Lower lobe of right lung (tissue), 2 donors: Measurements from ENCODE around the gene PNKD. TPM values are rescaled to one million over a fixed set of nuclear protein-coding genes. Genes with fewer than 3 reads are reported as not detected.

Experiments
- ATAC-seq, 2 donors: fragments of 200-7000 bp; cut with Tn5 transposase; one replicate each; pipeline ENCODE4 v1.9.1; 2020 to 2022; ENCODE audit warnings: mild to moderate bottlenecking in 2 of 2, moderate library complexity in 2 of 2
- DNase-seq: peaks from one replicate; pipeline ENCODE4 v3.0.0-alpha.2; 2020
- H3K27ac ChIP-seq: fragments of 200-600 bp; one replicate; pipeline ENCODE4 v1.8.0; 2022
- H3K27me3 ChIP-seq: fragments of 200-600 bp; one replicate; pipeline ENCODE4 v1.8.0; 2022; ENCODE audit warnings: low read depth
- H3K36me3 ChIP-seq: fragments of 200-600 bp; one replicate; pipeline ENCODE4 v1.8.0; 2022; ENCODE audit warnings: mild to moderate bottlenecking
- H3K4me1 ChIP-seq: fragments of 200-600 bp; one replicate; pipeline ENCODE4 v1.8.0; 2022
- H3K4me3 ChIP-seq: fragments of 200-600 bp; one replicate; pipeline ENCODE4 v1.8.0; 2022; ENCODE audit warnings: mild to moderate bottlenecking
- H3K9me3 ChIP-seq: fragments of 200-600 bp; one replicate; pipeline ENCODE4 v1.8.0; 2022
- CTCF ChIP-seq: fragments of 200-600 bp; IDR thresholded peaks from one replicate; pipeline ENCODE4 v1.8.0; 2022; ENCODE audit warnings: antibody characterized with exemption, mild to moderate bottlenecking
- intact Hi-C: fragments of 100-400 bp; cut with DNase I; formaldehyde crosslinking; loops from one replicate; pipeline ENCODE4 v1.11.0; 2022
- total RNA-seq: library from RNA; stranded (reverse); fragmentation: NEBNext Ultra II Directional; extraction: Animal tissue kit (Norgen Biotek cat#: 25700); gene quantifications from one replicate; pipeline ENCODE4 v1.2.1, GENCODE V29; 2021
- donor health status: DM: no; HTN: yes; CAD: no; lungs with severe emphysema.

PNKD gene
- total RNA-seq, 1 donor from 2014 or later: 65.8 TPM

GRCh38 chr2:218245214-218245613 lies 25.1 kb upstream of the PNKD start:
- ATAC-seq (peak; percentile 71 to 80), DNase-seq (no peak)
- intact Hi-C loops: no loop called here
- Histone ChIP-seq H3K36me3 (peaks cover 100% of the 10 kb centered on the region), H3K9me3 (no peaks in the 10 kb centered on the region), H3K27ac (no peak overlapping the region), H3K4me1 (peaks cover 8% of the 10 kb centered on the region), H3K27me3 (no peaks in the 10 kb centered on the region), H3K4me3 (no peak overlapping the region)
- no peak for TF ChIP-seq CTCF

GRCh38 chr2:218249691-218250090 lies 20.6 kb upstream of the PNKD start:
- TF ChIP-seq CTCF: no peak
- Histone ChIP-seq H3K36me3 (peaks cover 100% of the 10 kb centered on the region), H3K27ac (no peak overlapping the region), H3K4me3 (no peak overlapping the region), H3K4me1 (peaks cover 1% of the 10 kb centered on the region), H3K9me3 (no peaks in the 10 kb centered on the region), H3K27me3 (no peaks in the 10 kb centered on the region)
- ATAC-seq (no peak), DNase-seq (no peak)
- intact Hi-C loops: no loop called here

- Histone ChIP-seq H3K36me3 (peaks cover 94% of the 10 kb centered on the region), H3K27ac (no peak overlapping the region), H3K4me3 (no peak overlapping the region), H3K27me3 (no peaks in the 10 kb centered on the region), H3K9me3 (no peaks in the 10 kb centered on the region), H3K4me1 (peaks cover 11% of the 10 kb centered on the region)
- DNase-seq: no peak
- no peak for TF ChIP-seq CTCF
- no peak for ATAC-seq
- intact Hi-C loops: no loop called here
Measured at GRCh38 chr2:218252509-218253231, 17.6 kb upstream of the PNKD start.

DNA sequence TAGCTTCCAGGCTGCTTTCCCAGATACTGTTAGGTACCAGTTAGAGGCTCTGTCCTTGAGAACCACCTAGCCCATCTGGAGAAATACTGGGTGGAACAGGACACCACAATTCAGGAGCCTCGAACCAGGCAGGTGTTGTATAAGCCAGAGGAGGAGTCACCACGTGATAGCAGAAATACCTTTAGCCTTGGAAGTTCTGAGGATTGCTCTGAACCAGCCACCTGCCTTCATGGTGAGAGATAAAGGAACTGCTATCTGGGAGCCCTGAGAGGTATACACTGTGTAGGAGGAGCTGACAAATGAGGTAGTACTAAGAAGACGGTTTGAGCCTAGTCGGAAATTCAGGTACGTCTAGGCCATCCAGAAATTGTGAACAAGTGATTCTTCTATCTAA lies 17.1 kb upstream of the PNKD start:
- ATAC-seq: no peak
- no peak for TF ChIP-seq CTCF
- H3K36me3 ChIP-seq: peaks cover 88% of the 10 kb centered on the region

DNA sequence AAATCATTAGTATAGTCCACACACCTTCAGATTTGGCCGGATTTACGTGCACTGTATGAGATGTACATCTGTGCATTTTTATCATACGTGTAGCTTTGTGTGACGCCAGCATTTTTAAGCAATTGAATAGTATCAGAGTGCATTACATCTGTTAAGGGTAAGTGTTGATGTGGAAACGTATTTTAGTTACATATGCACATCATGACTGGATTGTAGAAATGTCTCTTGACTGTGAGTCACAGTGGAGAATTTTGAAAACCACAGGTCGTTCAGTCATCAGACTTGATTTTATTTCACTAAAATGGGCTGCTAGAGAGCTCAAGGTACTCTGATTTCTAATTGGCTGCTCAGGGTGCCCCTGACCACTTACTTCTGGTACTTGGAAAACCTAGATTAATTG lies 14.9 kb upstream of the PNKD start:
- peaks cover 36% of the 10 kb centered on the region for H3K4me1 ChIP-seq
- TF ChIP-seq CTCF: no peak
- no peak for ATAC-seq
- DNase-seq: no peak
- peaks cover 66% of the 10 kb centered on the region for H3K36me3 ChIP-seq
- intact Hi-C loops: no loop called here
- no peaks in the 10 kb centered on the region for H3K27me3 ChIP-seq
- H3K9me3 ChIP-seq: no peaks in the 10 kb centered on the region
- H3K4me3 ChIP-seq: no peak overlapping the region
- no peak overlapping the region for H3K27ac ChIP-seq

More for the DNA sequence above, 17.1 kb upstream of the PNKD start:
- Histone ChIP-seq H3K4me3 (no peak overlapping the region), H3K27ac (no peak overlapping the region), H3K4me1 (peaks cover 14% of the 10 kb centered on the region), H3K27me3 (no peaks in the 10 kb centered on the region), H3K9me3 (no peaks in the 10 kb centered on the region)
- intact Hi-C loops: no loop called here
- DNase-seq: no peak
